GM19025 (cell line): ENCODE measurements around the gene FBLN2.

Experiments used
- ATAC-seq: cut with Tn5 transposase; IDR thresholded peaks from one replicate; pipeline ENCODE4 v1.9.1; 2021; ENCODE audit warnings: mild to moderate bottlenecking, low read depth, moderate library complexity; ENCODE audit not compliant: unreplicated experiment

FBLN2 gene

DNA sequence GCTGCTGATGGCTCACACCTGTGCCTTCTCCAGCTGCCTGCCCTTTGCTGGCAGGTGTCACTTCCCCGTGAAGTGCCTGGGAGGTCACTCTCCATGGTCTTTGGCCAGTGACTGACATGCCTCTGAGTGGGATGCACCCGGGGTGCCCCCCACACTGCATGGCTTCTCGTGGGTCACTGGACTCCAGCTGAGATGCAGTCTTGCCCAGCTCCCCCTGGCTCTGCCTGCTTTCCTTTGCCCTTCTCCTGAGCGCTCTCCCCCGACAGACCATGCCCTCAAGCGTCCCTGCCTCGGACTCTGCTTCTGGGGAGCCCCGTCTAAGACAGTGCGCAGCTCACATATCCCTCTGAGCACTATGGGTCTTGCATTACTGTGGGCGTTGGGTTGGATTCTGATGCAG lies 14.4 kb downstream of the FBLN2 start:
- no peak for ATAC-seq

DNA sequence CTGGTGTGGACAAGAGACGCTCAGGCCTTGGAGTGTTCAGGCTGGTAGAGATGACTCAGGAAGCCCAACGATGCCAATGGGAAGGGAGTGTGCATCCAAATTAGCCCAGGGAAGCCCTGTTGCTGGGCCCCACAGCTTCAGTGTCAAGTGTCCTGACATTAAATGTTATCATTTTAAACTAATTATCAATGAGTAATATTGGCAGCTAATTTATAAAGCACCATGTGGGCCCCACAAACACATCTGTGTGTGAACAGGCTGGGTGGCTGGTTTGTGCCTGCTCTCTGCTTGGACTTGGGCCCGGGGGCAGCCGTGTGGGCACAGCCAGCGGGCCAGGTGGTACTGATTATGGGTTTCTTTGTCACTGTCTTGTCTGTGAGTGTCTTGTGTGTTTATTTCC lies 15.0 kb downstream of the FBLN2 start:
- no peak for ATAC-seq

DNA sequence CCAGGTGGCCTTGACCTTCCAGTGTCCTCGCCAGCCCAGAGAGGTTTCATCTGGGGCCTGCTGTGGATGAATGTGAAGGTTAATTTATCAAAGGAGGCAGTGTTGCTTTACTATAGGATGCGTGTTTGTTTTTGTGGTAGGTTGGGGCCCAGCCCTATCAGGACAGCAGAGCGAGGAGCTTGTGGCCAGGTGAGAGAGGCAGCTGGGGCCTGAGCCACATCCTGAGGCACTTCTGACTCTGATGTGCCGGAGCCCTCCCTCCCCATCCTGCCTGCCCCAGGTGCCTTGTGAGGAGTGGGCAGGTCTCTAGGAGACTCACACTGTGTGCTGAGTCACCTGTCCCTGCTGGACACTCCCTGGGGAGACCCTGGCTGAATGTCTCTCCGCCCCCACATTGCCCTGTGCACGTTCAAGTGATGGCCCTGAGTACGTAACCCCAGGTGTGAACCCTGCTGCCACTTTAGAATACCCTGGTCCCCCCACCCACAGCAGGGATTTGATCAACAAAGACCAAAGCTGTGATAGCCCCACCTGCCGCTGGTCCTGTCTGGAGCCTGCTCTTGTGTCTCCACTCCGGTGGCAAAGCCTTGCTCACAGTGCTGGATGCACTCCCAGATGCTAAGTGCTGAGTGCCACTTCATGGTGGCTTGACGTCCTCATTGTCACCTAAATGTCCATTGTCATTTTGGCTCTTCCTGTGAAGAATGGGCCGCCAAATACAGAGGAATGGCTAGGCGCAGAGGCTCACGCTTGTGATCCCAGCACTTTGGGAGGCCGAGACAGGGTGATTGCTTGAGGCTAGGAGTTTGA lies 16.0 kb downstream of the FBLN2 start:
- ATAC-seq, result no peak

DNA sequence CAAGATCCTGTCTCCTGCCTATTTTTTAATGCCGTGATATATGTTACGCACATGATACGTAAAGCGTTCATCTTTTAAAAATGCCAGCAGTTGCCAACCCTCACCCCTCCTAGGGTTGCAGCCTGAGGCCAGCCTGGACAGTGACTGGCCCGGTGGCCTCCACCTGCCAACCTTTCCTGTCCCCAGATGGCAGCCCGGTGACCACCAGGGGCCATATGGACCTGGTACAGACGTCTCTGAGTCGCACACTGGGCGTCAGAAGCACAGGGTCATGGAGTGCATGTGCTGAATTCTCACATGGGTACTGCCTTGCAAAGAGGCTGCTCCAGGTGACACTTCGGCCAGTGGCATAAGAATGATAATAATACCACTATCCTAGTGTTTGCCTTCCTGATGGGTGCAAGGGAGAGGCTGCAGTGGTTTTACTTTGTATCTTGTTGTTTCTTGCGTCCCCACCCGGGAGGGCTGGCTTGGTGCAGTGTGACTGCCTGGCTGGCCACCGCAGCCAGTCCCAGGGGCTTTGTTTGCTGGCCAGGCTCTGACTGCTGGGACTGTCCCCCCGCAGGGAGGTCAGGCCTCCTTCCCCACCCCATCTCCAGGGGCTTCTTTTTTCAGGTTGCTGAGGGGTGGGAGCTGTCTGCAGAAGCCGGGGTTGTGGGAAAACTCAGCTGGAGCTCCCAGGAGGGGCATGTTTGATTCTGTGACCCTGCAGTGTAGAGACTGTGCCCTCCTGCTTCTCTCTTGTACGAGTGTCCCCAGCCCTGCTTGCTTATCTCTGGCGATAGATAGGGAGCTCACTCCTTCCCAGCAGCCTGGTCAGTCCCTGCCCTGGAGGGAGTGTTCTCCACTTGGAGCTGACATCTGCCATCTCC lies 16.9 kb downstream of the FBLN2 start:
- no peak for ATAC-seq

DNA sequence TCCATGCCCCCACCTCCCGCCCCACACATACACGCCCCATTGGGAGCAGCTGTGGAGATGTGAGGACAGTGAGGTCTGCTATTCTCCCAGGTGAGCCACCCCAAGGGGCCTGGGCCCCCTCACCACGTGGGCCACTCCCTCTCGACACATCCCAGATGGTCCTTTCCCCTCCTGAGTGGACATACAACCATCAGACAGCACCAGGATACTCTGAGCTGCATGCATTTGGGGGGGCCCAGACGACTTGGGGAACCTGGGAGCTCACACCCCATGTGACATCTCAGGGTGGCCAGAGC lies 17.5 kb downstream of the FBLN2 start:
- no peak for ATAC-seq

DNA sequence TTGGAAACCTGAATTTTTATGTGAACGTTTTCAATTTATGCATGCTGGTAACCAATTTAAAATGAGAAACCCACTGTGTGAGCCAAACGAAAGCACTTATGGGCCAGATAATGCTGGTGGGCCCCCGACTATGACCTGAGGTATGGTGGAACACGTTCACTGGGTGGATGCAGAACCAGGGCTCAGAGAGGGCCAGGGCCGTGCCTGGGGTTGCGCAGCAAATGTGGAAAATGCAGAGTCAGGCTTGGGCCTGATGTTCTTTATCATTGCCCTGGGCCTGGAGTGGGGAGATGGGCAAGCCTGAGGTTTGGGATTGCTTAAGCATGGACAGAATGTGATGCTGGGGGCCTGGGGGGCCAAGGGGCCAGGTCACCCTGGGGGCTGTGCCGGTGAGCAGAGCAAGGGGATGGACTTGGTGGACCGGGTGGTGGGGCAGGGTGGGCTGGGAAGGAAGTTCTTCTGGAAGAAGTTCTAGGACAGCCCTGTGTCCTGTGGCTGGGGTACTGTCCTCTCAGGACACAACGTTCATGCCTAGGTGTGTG lies 17.9 kb downstream of the FBLN2 start:
- ATAC-seq, result no peak

DNA sequence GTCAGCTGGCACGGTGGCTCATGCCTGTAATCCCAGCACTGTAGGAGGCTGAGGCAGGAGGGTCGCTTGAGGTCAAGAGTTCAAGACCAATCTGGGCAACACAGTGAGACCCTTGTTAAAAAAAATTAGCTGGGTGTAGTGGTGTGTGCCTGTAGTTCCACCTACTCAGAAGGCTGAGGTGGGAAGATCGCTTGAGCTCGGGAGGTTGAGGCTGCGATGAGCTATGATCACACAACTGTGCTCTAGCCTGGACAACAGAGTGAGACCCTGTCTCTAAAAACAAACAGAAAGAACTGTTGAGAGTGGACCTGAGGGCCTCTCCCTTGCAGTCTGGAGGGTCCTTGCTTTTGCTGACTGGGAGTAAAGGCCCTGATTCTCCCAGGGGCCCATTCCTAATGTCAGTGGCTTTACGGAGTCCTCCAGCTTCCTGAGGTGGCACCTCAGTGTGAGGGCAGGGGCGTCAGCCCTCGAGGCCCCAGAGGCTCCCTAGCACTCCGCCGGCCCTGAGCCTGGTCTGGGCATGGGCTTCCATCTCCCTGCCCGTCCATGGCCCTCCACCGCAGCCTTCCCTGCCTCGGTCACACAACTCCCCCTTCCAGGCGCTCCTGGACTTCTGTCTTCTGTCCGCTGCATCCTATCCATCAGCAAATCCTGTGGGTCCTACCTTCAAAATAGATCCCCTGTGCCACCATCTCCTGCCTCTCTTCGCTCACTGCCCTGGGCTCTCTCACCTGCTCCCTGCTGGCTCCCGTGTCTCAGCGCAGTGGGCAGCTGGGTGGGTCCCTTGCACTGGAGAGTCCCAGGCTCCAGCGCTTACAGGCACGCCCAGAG lies 19.0 kb downstream of the FBLN2 start:
- no peak for ATAC-seq

DNA sequence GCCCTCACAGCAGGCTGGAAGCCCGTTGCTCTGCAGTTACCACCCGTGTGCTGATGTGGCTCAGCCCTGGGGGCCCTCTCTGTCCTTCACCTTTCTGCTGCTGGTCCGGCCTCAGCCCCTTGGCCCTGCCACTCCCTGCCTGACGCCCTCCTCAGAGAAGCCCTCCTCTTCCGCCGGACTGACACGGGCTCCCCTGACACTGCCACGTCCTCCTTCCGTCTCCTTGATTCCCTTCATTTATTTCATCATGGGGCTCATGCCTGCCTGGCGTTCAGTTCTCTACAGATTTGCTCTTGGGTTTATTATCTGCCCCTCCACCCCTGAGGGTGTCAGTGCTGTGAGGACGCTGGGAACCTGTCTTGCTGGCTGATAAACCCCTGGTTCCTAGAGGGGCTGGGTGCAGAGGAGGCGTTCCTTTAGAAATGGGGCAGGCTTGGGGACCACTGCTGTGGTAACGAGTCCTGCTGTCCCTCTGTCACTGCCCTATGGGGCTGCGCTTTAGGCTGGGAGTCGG lies 19.6 kb downstream of the FBLN2 start:
- ATAC-seq, result no peak

DNA sequence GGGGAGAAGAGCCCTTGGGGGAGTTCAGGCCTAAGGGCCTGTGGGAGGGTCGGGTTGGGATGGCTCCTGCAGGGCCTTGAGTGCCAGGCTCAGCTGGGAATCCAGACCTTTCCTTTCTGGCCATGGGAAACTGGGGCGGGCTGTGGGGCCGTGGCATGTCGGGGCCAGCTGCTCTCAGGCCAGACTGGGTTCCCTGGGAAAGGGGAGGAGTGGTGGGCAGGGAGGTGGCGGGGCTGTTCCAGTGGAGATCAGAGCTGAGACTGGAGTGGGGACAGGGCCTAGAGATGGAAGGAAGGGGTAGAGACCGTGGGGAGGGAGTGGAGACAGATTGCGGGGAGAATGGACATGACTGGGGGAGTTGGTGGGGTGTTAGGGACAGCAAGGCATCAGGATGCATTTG lies 20.3 kb downstream of the FBLN2 start:
- ATAC-seq, result no peak

DNA sequence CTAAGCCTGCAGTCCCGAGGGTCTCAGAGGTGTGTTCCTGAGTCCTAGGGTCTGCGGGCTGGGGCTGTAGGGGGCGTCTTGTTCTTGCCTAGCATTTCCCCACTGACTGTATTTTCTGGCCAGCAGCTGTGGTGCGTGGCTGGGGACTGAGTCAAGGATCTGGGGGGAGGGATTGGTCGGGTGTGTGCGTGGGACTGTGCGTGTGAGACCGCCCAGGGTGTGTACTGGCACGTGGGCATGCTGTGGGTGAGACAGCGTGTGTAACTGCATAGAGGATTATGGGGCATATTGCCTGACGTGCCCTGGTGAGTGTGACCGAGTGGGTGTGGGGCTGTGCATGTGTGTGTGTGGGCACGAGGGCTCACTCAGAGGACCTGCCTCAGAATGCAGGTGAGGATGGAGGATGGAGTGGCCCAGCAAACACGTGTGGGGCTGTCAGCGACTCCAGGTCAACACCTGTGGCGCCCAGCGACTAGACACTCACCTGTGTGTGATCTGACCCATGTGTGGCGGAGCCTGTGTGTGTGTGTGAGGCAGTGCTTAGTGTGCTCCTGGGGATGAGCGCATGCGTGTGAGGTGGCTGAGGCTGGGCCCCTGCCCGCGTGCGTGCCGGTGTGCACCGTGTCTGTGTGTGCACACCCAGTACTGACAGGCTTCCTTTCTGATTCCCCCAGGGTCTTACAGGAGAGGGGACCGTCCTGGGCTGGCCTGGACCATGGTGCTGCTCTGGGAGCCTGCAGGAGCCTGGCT lies 20.9 kb downstream of the FBLN2 start:
- ATAC-seq, result no peak

DNA sequence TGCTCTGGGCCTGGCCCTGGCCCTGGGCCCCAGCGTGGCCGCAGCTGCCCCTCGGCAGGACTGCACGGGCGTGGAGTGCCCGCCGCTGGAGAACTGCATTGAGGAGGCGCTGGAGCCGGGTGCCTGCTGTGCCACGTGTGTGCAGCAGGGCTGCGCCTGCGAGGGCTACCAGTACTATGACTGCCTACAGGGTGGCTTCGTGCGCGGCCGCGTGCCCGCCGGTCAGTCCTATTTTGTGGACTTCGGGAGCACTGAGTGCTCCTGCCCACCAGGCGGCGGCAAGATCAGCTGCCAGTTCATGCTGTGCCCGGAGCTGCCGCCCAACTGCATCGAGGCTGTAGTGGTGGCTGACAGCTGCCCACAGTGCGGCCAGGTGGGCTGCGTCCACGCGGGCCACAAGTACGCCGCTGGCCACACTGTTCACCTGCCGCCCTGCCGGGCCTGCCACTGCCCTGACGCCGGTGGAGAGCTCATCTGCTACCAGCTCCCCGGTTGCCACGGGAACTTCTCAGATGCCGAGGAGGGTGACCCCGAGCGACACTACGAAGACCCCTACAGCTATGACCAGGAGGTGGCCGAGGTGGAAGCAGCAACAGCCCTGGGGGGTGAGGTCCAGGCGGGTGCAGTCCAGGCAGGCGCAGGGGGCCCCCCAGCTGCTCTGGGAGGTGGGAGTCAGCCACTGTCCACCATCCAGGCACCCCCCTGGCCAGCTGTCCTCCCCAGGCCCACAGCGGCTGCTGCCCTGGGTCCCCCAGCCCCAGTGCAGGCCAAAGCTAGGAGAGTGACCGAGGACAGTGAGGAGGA lies 21.7 kb downstream of the FBLN2 start:
- no peak for ATAC-seq

DNA sequence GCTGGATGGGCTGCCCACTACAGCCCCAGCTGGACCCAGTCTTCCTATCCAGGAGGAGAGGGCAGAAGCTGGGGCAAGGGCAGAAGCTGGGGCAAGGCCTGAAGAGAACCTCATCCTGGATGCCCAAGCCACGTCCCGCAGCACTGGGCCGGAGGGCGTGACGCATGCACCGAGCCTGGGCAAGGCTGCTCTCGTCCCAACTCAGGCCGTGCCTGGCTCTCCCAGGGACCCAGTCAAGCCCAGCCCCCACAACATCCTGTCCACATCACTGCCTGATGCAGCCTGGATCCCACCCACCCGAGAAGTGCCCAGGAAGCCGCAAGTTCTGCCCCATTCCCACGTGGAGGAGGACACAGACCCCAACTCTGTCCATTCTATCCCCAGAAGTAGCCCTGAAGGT lies 22.3 kb downstream of the FBLN2 start:
- ATAC-seq, result no peak

DNA sequence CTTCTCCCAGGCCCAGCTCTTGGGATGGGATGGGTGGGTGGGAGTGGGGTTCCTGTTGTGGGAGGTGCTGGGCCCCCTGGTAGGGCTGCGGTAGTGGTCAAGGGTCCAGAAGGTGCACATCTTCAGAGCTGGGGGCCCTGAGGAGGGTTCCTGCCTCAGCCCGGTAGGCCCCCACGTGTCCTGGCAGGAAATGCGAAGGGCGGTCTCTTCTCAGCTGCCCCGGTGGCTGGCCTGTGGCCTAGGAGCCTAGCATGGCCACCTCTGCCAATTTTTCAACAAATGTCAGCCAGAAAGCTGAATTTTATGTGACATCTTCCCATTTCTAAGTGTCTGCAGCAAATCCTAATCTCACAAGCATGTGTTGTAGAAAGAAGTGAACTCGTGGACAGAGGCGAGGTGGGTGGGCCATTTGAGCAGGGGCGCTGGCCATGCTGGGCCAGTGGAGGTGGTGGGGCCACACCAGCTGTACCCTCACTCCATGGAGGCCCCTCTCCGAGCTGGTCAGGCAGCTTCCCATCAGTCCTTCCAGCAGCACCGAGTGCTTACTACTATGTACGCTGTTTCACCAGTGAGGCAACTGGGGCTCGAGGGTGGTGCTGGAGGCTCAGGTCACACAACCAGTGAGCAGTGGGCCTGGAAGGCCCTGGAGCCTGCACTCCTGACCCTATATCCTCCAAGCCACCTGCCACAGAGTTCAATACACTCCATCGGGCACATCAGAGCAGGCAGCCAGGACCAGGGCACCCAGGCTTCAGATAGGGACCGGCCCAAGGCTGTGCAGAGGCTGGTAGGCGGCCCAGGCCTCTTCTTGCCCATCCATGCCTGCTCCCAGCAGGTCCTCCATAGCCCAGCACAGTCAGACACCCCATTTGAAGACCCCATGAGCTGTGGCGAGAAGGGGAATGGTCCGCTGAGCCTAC lies 23.2 kb downstream of the FBLN2 start:
- ATAC-seq, result no peak

DNA sequence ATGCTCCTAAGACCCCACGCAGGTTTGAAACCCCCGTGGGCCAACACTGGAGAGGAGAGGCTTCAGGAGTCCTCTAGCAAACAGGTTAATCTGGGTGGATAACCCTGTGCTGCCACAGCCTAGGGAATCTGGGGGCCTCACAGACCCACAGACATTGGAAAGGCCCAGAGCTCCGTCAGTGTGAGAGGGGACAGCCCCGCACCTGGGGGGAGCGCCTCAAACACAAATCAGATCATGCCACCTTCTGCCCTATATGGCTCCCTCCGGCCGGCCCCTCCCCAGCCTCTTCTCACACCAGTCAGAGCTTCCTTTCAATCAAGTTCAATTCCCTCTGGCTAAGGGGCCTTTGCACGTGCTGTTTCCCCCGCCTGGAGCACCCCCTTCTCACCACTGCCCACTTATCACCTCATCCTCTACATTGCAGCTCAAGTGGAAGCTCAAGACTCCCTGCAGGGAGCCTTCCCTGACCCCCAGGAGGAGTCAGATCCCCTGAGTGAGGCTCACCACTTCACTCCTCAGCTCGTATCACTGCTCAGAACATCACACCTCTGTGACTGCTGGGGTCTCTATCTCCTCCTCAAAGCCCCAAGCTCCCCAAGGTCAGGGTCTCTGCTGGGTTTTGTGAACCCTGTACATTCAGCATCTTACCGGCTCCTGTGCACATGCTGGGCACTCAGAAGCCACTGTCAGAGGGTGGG lies 24.1 kb downstream of the FBLN2 start:
- ATAC-seq, result no peak

DNA sequence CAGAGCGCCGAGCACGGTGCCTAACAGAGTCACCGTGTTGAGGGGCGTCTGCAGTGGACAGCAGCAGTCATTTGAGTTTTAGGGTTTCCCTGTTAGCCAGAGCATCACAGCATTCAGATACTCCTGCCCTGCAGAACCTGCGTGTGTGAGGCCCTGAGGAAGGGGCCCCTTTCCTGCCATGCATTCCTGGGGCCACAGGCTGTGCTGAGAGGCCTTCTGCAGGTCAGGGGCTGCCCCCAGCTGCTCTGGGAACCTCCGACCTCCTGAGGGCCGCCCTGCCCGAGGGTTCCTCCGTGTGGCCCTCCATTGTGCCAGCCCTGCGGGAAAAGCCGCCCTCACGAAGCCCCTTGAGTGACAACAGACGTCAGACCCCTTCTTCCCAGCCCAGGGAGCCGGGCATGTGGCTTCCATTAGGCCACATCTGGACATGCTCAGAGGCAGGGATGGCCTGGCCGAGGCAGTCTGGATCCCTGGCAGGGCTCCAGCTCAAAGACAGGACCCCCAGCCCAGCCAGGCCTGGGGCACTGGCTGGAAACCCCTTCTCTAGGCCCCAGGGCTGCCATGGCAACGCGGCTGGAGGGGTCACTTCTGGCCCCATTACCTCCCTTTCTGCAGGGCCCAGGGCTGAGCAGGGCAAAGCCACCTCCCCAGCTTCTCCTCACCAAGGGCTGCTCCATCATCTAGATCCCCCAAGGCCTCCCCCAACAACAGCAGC lies 25.3 kb downstream of the FBLN2 start:
- ATAC-seq, result no peak

DNA sequence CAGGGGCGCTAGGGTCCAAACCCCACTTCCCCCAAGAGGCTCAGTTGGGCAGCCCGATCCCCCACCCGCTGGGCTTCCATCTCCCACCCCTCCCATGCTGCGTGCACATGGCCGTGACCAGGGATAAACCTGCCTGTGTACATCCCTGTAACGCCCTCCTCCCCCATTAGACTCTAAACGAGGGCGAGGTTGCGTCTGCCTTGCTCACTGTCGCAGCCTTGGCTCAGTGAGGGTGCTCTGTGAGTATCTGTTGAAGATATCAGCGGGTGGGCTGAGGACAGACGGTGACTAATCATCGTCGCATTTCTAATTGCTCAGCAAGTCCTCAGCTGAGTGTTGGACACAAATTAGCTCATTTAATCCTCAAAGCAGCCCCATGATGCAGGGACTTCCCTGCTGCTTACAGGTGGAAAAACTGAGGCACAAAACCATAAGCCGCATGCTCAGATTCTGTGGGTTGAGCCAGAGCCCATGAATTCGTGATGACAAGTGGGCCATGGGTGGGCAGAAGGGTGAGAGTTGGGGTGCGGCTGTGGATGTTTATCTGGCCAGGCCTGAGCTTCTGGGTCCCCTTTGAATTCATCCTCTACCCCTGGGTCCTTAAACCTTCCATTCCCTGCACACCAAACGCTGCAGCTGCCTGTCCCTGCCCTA lies 26.0 kb downstream of the FBLN2 start:
- no peak for ATAC-seq
